Activated CD4-positive, alpha-beta T cell treated with anti-CD3 and anti-CD28 coated beads, Interleukin-2, amount 50 U/mL, for 4 hours (primary cell): Measurements from ENCODE around the gene RREB1.
"Not testable (repeated sequence)": the region's sequence is repeated elsewhere in the genome, so short reads cannot be mapped to it uniquely, and the experiment has no call there.

Source experiments
- DNase-seq, 2 experiments: peaks; one replicate each; pipeline ENCODE4 v3.0.0-alpha.2; 2020

Gene RREB1

GRCh38 chr6:7147051-7147671 lies 39.4 kb downstream of the RREB1 start:
- DNase-seq = no peak

GRCh38 chr6:7148100-7148822 lies 40.5 kb downstream of the RREB1 start:
- DNase-seq = peak; percentile 10 to 24

- no peak for DNase-seq
Observed at GRCh38 chr6:7150381-7151064, 42.8 kb downstream of the RREB1 start.

GRCh38 chr6:7151381-7151780 lies 43.6 kb downstream of the RREB1 start:
- no peak for DNase-seq

GRCh38 chr6:7152462-7152861 lies 44.7 kb downstream of the RREB1 start:
- DNase-seq = no peak

- DNase-seq = no peak
Observed at GRCh38 chr6:7153789-7154188, 46.0 kb downstream of the RREB1 start.

GRCh38 chr6:7154341-7155139 lies 46.8 kb downstream of the RREB1 start:
- DNase-seq = no peak

- DNase-seq = no peak
Observed at GRCh38 chr6:7155871-7156579, 48.3 kb downstream of the RREB1 start.

- no peak for DNase-seq
Observed at GRCh38 chr6:7156643-7157278, 49.0 kb downstream of the RREB1 start.

- not testable (repeated sequence) for DNase-seq
Observed at GRCh38 chr6:7157307-7157706, 49.5 kb downstream of the RREB1 start.

GRCh38 chr6:7157752-7158616 lies 50.2 kb downstream of the RREB1 start:
- no peak for DNase-seq

- no peak for DNase-seq
Observed at GRCh38 chr6:7159790-7160525, 52.2 kb downstream of the RREB1 start.

GRCh38 chr6:7161253-7161623 lies 53.5 kb downstream of the RREB1 start:
- DNase-seq = no peak

- no peak for DNase-seq
Observed at GRCh38 chr6:7161845-7162244, 54.1 kb downstream of the RREB1 start.

- DNase-seq = no peak
Observed at GRCh38 chr6:7163661-7164071, 55.9 kb downstream of the RREB1 start.

GRCh38 chr6:7164536-7165001 lies 56.8 kb downstream of the RREB1 start:
- no peak for DNase-seq

- no peak for DNase-seq
Observed at GRCh38 chr6:7165002-7165889, 57.5 kb downstream of the RREB1 start.

GRCh38 chr6:7165890-7166267 lies 58.1 kb downstream of the RREB1 start:
- no peak for DNase-seq
